ENCODE results near the gene ABCA9. TPM values are rescaled to one million over a fixed set of nuclear protein-coding genes. Genes with fewer than 3 reads are reported as not detected.

Gene ABCA9
- total RNA-seq, 1 donor, result 23.2 TPM

DNA sequence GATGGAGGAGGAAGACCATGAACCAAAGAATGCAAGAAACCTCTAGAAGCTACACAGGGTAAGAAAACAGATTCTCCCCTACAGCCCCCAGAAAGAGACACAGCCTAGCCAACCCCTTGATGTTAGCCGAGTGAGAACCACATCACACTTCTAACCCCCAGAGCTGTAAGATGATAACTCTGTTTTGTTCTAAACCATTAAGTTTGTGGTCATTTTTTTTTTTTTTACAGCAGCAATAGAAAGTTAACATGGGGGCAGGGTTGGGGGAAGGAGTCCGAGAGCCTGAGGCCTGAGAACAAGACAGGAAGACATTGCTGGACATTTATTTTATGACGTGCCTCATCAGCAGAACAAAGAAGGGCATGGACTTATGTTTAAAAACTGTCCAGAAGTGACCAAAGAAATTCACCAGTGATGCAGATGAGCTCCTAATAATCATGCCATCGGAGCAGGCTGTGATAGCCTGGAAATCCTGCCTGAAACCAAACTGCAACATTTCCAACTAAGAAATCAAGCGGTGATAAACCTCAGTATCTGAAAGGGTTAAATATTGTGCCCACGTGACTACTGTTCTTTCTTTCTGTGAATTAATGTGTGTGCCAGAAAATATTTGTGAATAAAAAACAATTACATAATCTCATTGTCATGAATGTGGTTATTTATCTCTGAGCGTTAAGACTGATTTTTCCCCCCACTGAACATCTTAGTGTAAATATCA lies 1.1 kb downstream of the ABCA9 start:
- Histone ChIP-seq H3K4me2 (ENCODE audit: insufficient read depth, low read length) (peak overlapping the region; percentile 50), H3K4me1 (ENCODE audit: insufficient read depth, low read length) (peaks cover 24% of the 10 kb centered on the region), H2AFZ (ENCODE audit: low read length) (peak overlapping the region; percentile 49)

DNA sequence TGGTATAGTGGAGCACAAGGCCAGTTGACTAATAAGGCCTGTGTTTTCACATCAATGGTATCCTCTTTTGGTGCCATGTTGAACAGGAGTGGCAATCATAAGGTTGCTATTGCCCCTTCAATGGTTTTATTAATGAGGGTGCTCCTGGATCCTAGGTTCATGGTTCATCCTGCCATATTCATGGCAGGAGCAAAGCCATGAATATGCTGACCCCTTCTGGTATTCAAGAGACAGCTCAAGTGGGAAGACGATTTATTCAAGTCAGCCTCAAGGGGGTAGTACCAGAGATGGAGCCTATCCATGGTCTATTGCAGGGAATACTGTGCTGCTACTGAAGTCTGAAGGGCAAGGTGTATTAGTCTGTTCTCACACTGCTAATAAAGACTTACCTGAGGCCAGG lies 2.6 kb downstream of the ABCA9 start:
- Histone ChIP-seq H2AFZ (ENCODE audit: low read length) (no peak overlapping the region), H3K27ac (ENCODE audit: low read depth, low read length) (no peak overlapping the region)
- TF ChIP-seq, protein P1, sequence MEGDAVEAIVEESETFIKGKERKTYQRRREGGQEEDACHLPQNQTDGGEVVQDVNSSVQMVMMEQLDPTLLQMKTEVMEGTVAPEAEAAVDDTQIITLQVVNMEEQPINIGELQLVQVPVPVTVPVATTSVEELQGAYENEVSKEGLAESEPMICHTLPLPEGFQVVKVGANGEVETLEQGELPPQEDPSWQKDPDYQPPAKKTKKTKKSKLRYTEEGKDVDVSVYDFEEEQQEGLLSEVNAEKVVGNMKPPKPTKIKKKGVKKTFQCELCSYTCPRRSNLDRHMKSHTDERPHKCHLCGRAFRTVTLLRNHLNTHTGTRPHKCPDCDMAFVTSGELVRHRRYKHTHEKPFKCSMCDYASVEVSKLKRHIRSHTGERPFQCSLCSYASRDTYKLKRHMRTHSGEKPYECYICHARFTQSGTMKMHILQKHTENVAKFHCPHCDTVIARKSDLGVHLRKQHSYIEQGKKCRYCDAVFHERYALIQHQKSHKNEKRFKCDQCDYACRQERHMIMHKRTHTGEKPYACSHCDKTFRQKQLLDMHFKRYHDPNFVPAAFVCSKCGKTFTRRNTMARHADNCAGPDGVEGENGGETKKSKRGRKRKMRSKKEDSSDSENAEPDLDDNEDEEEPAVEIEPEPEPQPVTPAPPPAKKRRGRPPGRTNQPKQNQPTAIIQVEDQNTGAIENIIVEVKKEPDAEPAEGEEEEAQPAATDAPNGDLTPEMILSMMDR (IDR thresholded peaks at IDR 0.05; ENCODE audit: extremely low read depth, low read depth, low read length), result no peak

More for the DNA sequence above, 1.1 kb downstream of the ABCA9 start:
- TF ChIP-seq, protein P1 (IDR thresholded peaks at IDR 0.05; ENCODE audit: extremely low read depth, low read depth, low read length), result no peak
- H3K27me3 ChIP-seq (ENCODE audit: insufficient read depth, low read length), result no peaks in the 10 kb centered on the region
- H3K36me3 ChIP-seq (ENCODE audit: insufficient read depth, low read length), result no peaks in the 10 kb centered on the region
- no peaks in the 10 kb centered on the region for H4K20me1 ChIP-seq (ENCODE audit: insufficient read depth, low read length)
- no peaks in the 10 kb centered on the region for H3K79me2 ChIP-seq (ENCODE audit: insufficient read depth, low read length)
- no peak for DNase-seq (ENCODE audit: insufficient read length, low spot score, missing footprints)
- H3K27ac ChIP-seq (ENCODE audit: low read depth, low read length), result peak overlapping the region; percentile 67
- H3K4me3 ChIP-seq (ENCODE audit: insufficient read depth, low read length), result peak overlapping the region; percentile 23
- H3K9me3 ChIP-seq (ENCODE audit: low read depth, low read length), result no peaks in the 10 kb centered on the region

DNA sequence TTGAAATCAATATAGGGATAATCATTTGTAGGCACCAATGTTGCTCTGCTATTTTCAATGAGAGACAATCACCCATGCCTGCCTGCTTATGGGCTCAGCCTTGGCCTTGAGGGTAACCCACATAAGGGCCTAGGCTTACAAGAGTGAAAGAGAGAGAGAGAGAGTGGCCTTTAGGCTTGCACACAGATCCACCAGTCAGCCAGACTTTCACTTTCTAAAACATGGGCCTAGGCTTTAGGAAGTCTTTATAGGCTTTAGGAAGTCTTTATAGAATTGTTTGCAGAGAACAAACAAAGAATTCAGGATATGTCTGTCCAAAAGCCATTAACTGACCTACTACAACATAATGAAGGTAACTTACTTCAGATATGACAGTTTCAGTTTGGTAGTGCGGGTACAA lies 3.4 kb downstream of the ABCA9 start:
- DNase-seq (ENCODE audit: insufficient read length, low spot score, missing footprints), result no peak
- Histone ChIP-seq H2AFZ (ENCODE audit: low read length) (no peak overlapping the region), H3K4me2 (ENCODE audit: insufficient read depth, low read length) (no peak overlapping the region), H3K79me2 (ENCODE audit: insufficient read depth, low read length) (no peaks in the 10 kb centered on the region), H3K27me3 (ENCODE audit: insufficient read depth, low read length) (no peaks in the 10 kb centered on the region), H3K36me3 (ENCODE audit: insufficient read depth, low read length) (no peaks in the 10 kb centered on the region), H4K20me1 (ENCODE audit: insufficient read depth, low read length) (no peaks in the 10 kb centered on the region), H3K9me3 (ENCODE audit: low read depth, low read length) (no peaks in the 10 kb centered on the region), H3K27ac (ENCODE audit: low read depth, low read length) (no peak overlapping the region), H3K4me1 (ENCODE audit: insufficient read depth, low read length) (peaks cover 24% of the 10 kb centered on the region), H3K4me3 (ENCODE audit: insufficient read depth, low read length) (no peak overlapping the region)
- TF ChIP-seq, protein P1 (IDR thresholded peaks at IDR 0.05; ENCODE audit: extremely low read depth, low read depth, low read length), result no peak

More for the DNA sequence above, 2.6 kb downstream of the ABCA9 start:
- peaks cover 24% of the 10 kb centered on the region for H3K4me1 ChIP-seq (ENCODE audit: insufficient read depth, low read length)
- DNase-seq (ENCODE audit: insufficient read length, low spot score, missing footprints), result peak; percentile 23
- H3K9me3 ChIP-seq (ENCODE audit: low read depth, low read length), result no peaks in the 10 kb centered on the region
- no peak overlapping the region for H3K4me2 ChIP-seq (ENCODE audit: insufficient read depth, low read length)
- no peaks in the 10 kb centered on the region for H3K36me3 ChIP-seq (ENCODE audit: insufficient read depth, low read length)
- no peaks in the 10 kb centered on the region for H3K79me2 ChIP-seq (ENCODE audit: insufficient read depth, low read length)
- H3K4me3 ChIP-seq (ENCODE audit: insufficient read depth, low read length), result no peak overlapping the region
- no peaks in the 10 kb centered on the region for H4K20me1 ChIP-seq (ENCODE audit: insufficient read depth, low read length)
- H3K27me3 ChIP-seq (ENCODE audit: insufficient read depth, low read length), result no peaks in the 10 kb centered on the region

DNA sequence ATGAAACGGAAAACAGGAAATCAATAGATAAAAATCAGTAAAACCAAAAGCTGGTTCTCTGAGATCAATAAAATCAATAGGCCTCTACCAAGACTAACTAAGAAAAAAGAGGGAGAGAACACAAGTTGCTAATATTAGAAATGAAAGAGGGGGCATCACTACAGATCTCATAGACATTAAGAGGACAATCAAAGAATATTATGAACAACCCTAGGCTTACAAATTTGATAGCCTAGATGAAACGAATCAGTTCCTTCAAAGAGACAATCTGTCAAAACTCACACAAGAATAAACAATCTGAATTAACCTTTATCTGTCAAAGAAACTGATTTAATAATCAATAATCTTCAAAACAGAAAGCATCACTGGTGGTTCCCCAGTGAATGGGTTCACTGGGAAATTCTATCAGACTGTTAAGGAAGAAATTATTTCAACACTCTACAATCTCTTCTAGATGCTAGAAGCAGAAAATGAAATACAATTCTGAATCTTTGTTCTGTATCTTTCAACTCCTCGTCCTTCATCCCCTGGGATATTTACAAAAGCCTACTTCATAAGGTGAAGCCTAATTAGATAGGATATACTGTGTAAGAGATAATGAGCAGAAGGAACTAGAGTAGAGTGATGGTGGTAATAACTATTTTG lies 4.4 kb downstream of the ABCA9 start:
- H3K4me1 ChIP-seq (ENCODE audit: insufficient read depth, low read length), result peaks cover 20% of the 10 kb centered on the region
- no peak overlapping the region for H3K4me3 ChIP-seq (ENCODE audit: insufficient read depth, low read length)
- DNase-seq (ENCODE audit: insufficient read length, low spot score, missing footprints), result no peak
- H2AFZ ChIP-seq (ENCODE audit: low read length), result no peak overlapping the region
- H3K27ac ChIP-seq (ENCODE audit: low read depth, low read length), result no peak overlapping the region
- no peak overlapping the region for H3K4me2 ChIP-seq (ENCODE audit: insufficient read depth, low read length)
- no peaks in the 10 kb centered on the region for H3K9me3 ChIP-seq (ENCODE audit: low read depth, low read length)
- H3K36me3 ChIP-seq (ENCODE audit: insufficient read depth, low read length), result no peaks in the 10 kb centered on the region
- TF ChIP-seq, protein P1 (IDR thresholded peaks at IDR 0.05; ENCODE audit: extremely low read depth, low read depth, low read length), result no peak
- H4K20me1 ChIP-seq (ENCODE audit: insufficient read depth, low read length), result no peaks in the 10 kb centered on the region
- no peaks in the 10 kb centered on the region for H3K79me2 ChIP-seq (ENCODE audit: insufficient read depth, low read length)
- H3K27me3 ChIP-seq (ENCODE audit: insufficient read depth, low read length), result no peaks in the 10 kb centered on the region

Data from osteoblast (primary cell).